Measurements from ENCODE around the gene APMAP.

GRCh38 chr20:24954566-24954965, 38.0 kb downstream of the APMAP start:
- TF ChIP-seq CTCF (IDR thresholded peaks at IDR 0.05), result no peak
- TF ChIP-seq POLR2A (IDR thresholded peaks at IDR 0.05), result no peak

All from uterus (tissue), 2 donors.